H7 (cell line): ENCODE measurements around the gene NOTCH1. TPM values are rescaled to one million over a fixed set of nuclear protein-coding genes. Genes with fewer than 3 reads are reported as not detected.

Experiments used
- DNase-seq: peaks from one replicate; pipeline ENCODE4 v3.0.0; 2012
- H3K27me3 ChIP-seq: 2 replicates; pipeline ENCODE4 v1.6.0; 2011; ENCODE audit warnings: mild to moderate bottlenecking, low read length; ENCODE audit not compliant: control insufficient read depth, insufficient read depth
- H3K36me3 ChIP-seq: replicated peaks from 2 replicates; pipeline ENCODE4 v1.5.1; 2011; ENCODE audit warnings: low read length; ENCODE audit not compliant: control insufficient read depth, insufficient read depth
- H3K4me3 ChIP-seq: 2 replicates; pipeline ENCODE4 v1.5.1; 2011; ENCODE audit warnings: low read depth, mild to moderate bottlenecking, control low read depth, low read length, moderate library complexity; ENCODE audit not compliant: insufficient read depth
- total RNA-seq: library from RNA; depleted of rRNA; stranded (reverse); fragments of >200 nt; shearing (Covaris generic); gene quantifications from 2 replicates; pipeline ENCODE4 v1.2.3, GENCODE V29; 2014

The NOTCH1 gene
- total RNA-seq, 1 experiment from 2014 or later = 33.3 TPM

GRCh38 chr9:136507221-136507991 lies 38.4 kb downstream of the NOTCH1 start:
- H3K27me3 ChIP-seq = no peaks in the 10 kb centered on the region
- H3K4me3 ChIP-seq = no peak overlapping the region
- peaks cover 26% of the 10 kb centered on the region for H3K36me3 ChIP-seq
- peak; percentile 72 for DNase-seq

- Histone ChIP-seq H3K36me3 (peaks cover 25% of the 10 kb centered on the region), H3K27me3 (no peaks in the 10 kb centered on the region), H3K4me3 (no peak overlapping the region)
- peak; percentile 62 for DNase-seq
Observed at GRCh38 chr9:136506425-136506824, 39.4 kb downstream of the NOTCH1 start.

DNA sequence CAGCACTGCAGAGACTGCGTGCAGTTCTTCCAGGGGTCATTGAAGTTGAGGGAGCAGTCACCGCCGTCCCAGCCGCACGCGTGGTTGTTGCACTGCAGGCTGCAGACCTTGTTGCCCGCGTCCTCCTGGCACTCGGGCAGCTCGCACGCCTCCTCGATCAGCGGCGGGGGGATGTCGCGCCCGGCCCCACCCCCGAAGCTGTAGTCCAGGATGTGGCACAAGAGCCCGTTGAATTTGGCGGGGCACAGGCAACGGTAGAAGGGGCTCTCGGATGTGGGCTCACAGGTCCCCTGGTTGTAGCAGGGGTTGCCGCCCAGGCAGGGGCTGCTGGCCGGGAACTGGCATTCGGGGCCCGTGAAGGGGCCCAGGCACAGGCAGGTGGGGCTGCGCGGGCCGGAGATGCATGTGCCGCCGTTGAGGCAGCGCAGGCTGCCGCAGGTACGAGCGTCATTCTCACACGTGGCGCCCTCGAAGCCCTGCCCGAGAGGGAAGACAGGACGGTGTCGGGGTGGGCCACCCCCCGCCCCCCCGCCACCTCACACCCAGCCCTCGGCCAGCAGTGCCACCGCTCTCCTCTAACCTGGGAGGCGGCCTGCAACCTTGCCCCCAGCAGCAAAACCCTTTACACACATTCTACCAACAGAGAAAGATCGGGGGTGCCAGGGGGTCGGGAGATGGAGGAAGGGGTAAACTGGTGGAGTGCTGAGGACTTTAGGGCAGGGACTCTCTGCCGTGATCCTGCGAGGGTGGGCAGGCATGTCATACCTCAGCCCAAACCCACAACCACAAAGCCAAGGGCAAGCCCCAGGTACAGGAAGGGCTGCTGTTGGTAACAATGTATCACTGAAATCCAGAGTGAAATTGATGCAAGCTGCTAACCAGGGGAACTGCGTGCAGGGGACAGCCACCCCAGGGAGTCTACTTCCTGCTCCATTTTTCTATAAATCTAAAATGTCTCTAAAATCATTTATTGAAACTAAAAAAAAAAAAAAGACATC lies 40.1 kb downstream of the NOTCH1 start:
- Histone ChIP-seq H3K27me3 (no peaks in the 10 kb centered on the region), H3K4me3 (no peak overlapping the region), H3K36me3 (peaks cover 21% of the 10 kb centered on the region)
- DNase-seq = peak; percentile 69

GRCh38 chr9:136504512-136505348 lies 41.1 kb downstream of the NOTCH1 start:
- H3K4me3 ChIP-seq = no peak overlapping the region
- no peaks in the 10 kb centered on the region for H3K27me3 ChIP-seq
- peaks cover 18% of the 10 kb centered on the region for H3K36me3 ChIP-seq
- DNase-seq = peak; percentile 71

- Histone ChIP-seq H3K27me3 (no peaks in the 10 kb centered on the region), H3K4me3 (no peak overlapping the region), H3K36me3 (peaks cover 27% of the 10 kb centered on the region)
- no peak for DNase-seq
Observed at GRCh38 chr9:136502940-136503550, 42.8 kb downstream of the NOTCH1 start.

- H3K4me3 ChIP-seq = no peak overlapping the region
- no peaks in the 10 kb centered on the region for H3K27me3 ChIP-seq
- no peak for DNase-seq
- peaks cover 22% of the 10 kb centered on the region for H3K36me3 ChIP-seq
Observed at GRCh38 chr9:136502196-136502595, 43.7 kb downstream of the NOTCH1 start.

DNA sequence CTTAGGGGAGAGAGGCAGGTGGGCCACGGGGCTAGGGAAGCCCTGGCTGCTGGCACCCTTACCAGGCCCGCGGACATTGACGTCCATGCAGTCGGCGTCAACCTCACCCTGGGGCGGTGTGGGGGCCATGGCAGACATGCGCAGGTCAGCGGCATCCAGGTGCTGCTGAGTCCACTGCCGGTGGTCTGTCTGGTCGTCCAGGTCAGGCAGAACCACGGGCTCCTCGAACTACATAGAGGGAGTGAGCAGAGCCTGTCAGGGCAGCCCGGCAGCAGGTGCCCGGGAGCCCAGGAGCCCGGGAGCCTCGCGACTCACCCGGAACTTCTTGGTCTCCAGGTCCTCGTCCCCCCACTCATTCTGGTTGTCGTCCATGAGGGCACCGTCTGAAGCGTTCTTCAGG lies 44.2 kb downstream of the NOTCH1 start:
- DNase-seq = no peak
- Histone ChIP-seq H3K36me3 (peaks cover 24% of the 10 kb centered on the region), H3K27me3 (no peaks in the 10 kb centered on the region)

GRCh38 chr9:136499935-136500910 lies 45.6 kb downstream of the NOTCH1 start:
- Histone ChIP-seq H3K36me3 (peaks cover 24% of the 10 kb centered on the region), H3K27me3 (no peaks in the 10 kb centered on the region), H3K4me3 (no peak overlapping the region)
- DNase-seq = no peak

More for the DNA sequence above, 44.2 kb downstream of the NOTCH1 start:
- H3K4me3 ChIP-seq = no peak overlapping the region

- Histone ChIP-seq H3K36me3 (peaks cover 22% of the 10 kb centered on the region), H3K27me3 (no peaks in the 10 kb centered on the region), H3K4me3 (no peak overlapping the region)
- DNase-seq = no peak
Observed at GRCh38 chr9:136499071-136499934, 46.5 kb downstream of the NOTCH1 start.

- H3K4me3 ChIP-seq = no peak overlapping the region
- H3K36me3 ChIP-seq = peaks cover 17% of the 10 kb centered on the region
- no peaks in the 10 kb centered on the region for H3K27me3 ChIP-seq
- DNase-seq = no peak
Observed at GRCh38 chr9:136497916-136498695, 47.7 kb downstream of the NOTCH1 start.

DNA sequence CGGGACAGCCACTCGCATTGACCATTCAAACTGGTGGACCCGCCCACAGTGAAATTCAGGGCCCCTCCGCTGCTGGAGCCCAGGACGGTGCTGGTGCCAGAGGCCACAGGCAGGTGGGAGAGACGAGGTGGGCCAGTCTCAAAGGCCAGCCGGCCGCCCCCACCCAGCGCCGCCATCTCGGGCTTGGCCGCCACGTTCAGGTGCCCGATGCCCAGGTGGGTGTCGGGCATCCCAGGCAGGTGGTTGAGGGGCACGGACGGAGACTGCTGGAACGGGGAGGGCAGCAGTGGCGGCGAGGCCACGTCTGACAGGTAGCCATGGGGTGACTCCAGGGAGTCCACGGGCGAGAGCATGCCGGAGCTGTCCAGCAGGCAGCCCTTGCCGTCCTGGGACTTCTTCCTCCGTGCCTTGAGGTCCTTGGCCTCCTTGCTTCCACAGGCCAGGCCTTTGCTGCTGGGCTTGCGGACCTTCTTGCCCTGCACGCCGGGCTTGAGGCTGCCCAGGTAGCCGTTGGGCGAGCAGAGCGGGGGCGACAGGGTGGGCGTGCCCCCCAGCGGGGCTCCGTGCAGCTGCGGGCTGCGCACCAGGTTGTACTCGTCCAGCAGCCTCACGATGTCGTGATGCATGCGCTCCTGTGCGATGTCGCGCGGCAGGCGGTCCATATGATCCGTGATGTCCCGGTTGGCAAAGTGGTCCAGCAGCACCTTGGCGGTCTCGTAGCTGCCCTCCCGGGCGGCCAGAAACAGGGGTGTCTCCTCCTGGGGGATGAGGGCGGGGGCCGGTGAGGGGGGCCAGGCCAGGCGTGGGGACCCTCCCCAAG lies 48.8 kb downstream of the NOTCH1 start:
- Histone ChIP-seq H3K4me3 (no peak overlapping the region), H3K27me3 (no peaks in the 10 kb centered on the region), H3K36me3 (peaks cover 17% of the 10 kb centered on the region)
- DNase-seq = no peak
